ENCODE results near the gene XRCC6. TPM values are rescaled to one million over a fixed set of nuclear protein-coding genes. Genes with fewer than 3 reads are reported as not detected.

Gene XRCC6
- total and polyA plus RNA-seq, 9 of the 15 experiments (the other 6 are each of a cell fraction or from before 2014, with no cell fraction given), result 151 to 440 (median 318) TPM

DNA sequence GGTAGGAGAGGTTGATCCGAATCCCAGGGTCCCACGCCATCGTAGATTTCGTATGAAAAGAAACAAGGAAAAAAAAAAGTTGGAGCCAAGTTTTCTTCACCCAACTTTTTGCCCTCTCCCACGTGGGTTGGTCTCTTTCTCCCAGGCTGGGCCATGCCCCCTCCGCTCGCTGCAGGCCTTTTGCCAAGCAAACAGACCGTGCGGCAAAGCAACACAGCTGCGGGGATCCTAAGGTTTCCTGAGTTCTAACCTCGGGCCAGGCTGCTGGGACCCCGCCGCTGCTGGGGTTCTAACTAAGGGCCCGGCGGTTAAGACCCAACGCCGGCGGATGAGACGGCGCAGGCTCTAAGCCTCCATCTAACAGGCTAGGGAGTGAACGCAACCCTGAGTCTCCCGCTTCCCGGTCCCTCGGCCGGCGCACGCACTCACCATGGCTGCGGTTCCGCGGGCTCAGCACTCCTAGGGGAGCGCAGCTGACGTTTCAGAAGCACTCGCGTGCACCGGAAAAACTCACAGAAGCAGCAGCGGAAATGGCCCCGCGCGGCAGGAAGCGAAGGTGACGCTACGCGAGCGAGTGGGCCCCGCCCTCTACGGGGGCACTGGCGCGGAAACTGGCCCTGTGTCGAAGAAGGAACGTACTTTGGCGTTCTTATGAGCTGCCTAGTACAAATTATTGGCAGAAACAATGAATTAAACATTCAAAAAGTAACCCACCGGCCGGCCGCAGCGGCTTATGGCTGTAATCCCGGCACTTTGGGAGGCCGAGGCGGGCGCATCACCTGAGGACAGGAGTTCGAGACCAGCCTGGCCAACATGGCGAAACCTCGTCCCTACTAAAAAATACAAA is 67.5 kb downstream of the XRCC6 start, which contains the start of gene SNU13 (continued):
- TF ChIP-seq PHF8 (IDR thresholded peaks at IDR 0.05; ENCODE audit: borderline replicate concordance, low read length) (peak; percentile 79), SIN3A (IDR thresholded peaks at IDR 0.05; ENCODE audit: borderline replicate concordance in 2 of 2, control insufficient read depth in 1 of 2, low read depth in 2 of 2, low read length in 2 of 2) (peak in 1 of 2 experiments; percentile 50; a peak in 1 of 4 replicates), ARID1B (IDR thresholded peaks at IDR 0.05) (peak; percentile 19; the same call in 1 of the 2 replicates), ZC3H11A (IDR thresholded peaks at IDR 0.05; ENCODE audit: low read depth, low read length) (no peak), ATF1 (CRISPR knock-in tag; IDR thresholded peaks at IDR 0.05) (no peak), ATF1 (tag; IDR thresholded peaks at IDR 0.05) (peak; percentile 90), MYBL2 (IDR thresholded peaks at IDR 0.05; ENCODE audit: low read depth) (no peak), MYBL2 (CRISPR knock-in tag; IDR thresholded peaks at IDR 0.05; ENCODE audit: borderline replicate concordance) (no peak), SMARCA5 (IDR thresholded peaks at IDR 0.05) (no peak), ZBTB7A (IDR thresholded peaks at IDR 0.05; ENCODE audit: borderline replicate concordance, control insufficient read depth, low read depth, low read length) (0 out of 2 replicates have a peak, but pooled peaks have one; percentile 52), VEZF1 (CRISPR knock-in tag; IDR thresholded peaks at IDR 0.05) (peak; percentile 68), KDM5B (IDR thresholded peaks at IDR 0.05; ENCODE audit: insufficient replicate concordance, low read depth, low read length) (peak; percentile 94), TARDBP (IDR thresholded peaks at IDR 0.05) (0 out of 2 replicates have a peak, but pooled peaks have one; percentile 23), ZNF436 (CRISPR knock-in tag; IDR thresholded peaks at IDR 0.05) (no peak), TOE1 (IDR thresholded peaks at IDR 0.05; ENCODE audit: borderline replicate concordance) (no peak), TOE1 (CRISPR knock-in tag; IDR thresholded peaks at IDR 0.05; ENCODE audit: borderline replicate concordance, low read depth) (no peak), MXI1 (IDR thresholded peaks at IDR 0.05; ENCODE audit: low read depth, low read length) (peak; percentile 10; the same call in 1 of the 2 replicates), CTCF (IDR thresholded peaks at IDR 0.05 in 2 of 3, conservative IDR thresholded peaks at IDR 0.05 in 1 of 3; ENCODE audit: insufficient read depth in 2 of 3, low read depth in 1 of 3, low read length in 3 of 3) (peak in 1 of 3 experiments; percentile 4; a peak in 1 of 6 replicates), XRCC3 (IDR thresholded peaks at IDR 0.05) (no peak), NFXL1 (CRISPR knock-in tag; IDR thresholded peaks at IDR 0.05) (no peak), TCF3 (CRISPR knock-in tag; IDR thresholded peaks at IDR 0.05) (no peak), ZNF41 (CRISPR knock-in tag; conservative IDR thresholded peaks at IDR 0.05) (no peak)
- TF ChIP-seq, protein P1, sequence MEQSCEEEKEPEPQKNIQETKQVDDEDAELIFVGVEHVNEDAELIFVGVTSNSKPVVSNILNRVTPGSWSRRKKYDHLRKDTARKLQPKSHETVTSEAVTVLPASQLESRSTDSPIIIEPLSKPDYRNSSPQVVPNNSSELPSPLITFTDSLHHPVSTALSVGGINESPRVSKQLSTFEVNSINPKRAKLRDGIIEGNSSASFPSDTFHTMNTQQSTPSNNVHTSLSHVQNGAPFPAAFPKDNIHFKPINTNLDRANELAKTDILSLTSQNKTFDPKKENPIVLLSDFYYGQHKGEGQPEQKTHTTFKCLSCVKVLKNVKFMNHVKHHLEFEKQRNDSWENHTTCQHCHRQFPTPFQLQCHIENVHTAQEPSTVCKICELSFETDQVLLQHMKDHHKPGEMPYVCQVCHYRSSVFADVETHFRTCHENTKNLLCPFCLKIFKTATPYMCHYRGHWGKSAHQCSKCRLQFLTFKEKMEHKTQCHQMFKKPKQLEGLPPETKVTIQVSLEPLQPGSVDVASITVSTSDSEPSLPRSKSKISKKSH (CRISPR knock-in tag; IDR thresholded peaks at IDR 0.05), result no peak

Data from K562 (cell line).